Hepatocyte (in vitro differentiated cells): ENCODE results near the gene SLC9A1. TPM values are rescaled to one million over a fixed set of nuclear protein-coding genes. Genes with fewer than 3 reads are reported as not detected.
A peak's percentile ranks its signal among the peaks of the same experiment; 100 is the strongest.

Experiments used
- DNase-seq: peaks from one replicate; pipeline ENCODE4 v3.0.0-alpha.2; 2016; ENCODE audit warnings: low spot score
- H2AFZ ChIP-seq: fragments of 200-600 bp; sonication (generic); 2 replicates; pipeline ENCODE4 v1.6.0; 2016; ENCODE audit warnings: antibody characterized with exemption, mild to moderate bottlenecking
- H3K27ac ChIP-seq: fragments of 200-600 bp; sonication (generic); 2 replicates; pipeline ENCODE4 v1.5.1; 2016; ENCODE audit warnings: mild to moderate bottlenecking
- H3K27me3 ChIP-seq: fragments of 200-600 bp; sonication (generic); 2 replicates; pipeline ENCODE4 v1.6.1; 2016
- H3K36me3 ChIP-seq: fragments of 200-600 bp; sonication (generic); replicated peaks from 2 replicates; pipeline ENCODE4 v1.5.1; 2016; ENCODE audit warnings: low read depth; ENCODE audit not compliant: insufficient read depth
- H3K4me1 ChIP-seq: fragments of 200-600 bp; sonication (generic); 2 replicates; pipeline ENCODE4 v1.5.1; 2016; ENCODE audit warnings: mild to moderate bottlenecking, moderate library complexity; ENCODE audit not compliant: insufficient read depth
- H3K4me2 ChIP-seq: fragments of 200-600 bp; sonication (generic); 2 replicates; pipeline ENCODE4 v1.6.0; 2016
- H3K4me3 ChIP-seq: fragments of 200-600 bp; sonication (generic); 2 replicates; pipeline ENCODE4 v1.5.1; 2016; ENCODE audit warnings: mild to moderate bottlenecking
- H3K79me2 ChIP-seq: fragments of 200-600 bp; sonication (generic); 2 replicates; pipeline ENCODE4 v1.6.0; 2017; ENCODE audit warnings: mild to moderate bottlenecking
- H3K9me2 ChIP-seq: fragments of 200-600 bp; sonication (generic); replicated peaks from 2 replicates; pipeline ENCODE4 v1.6.0; 2017; ENCODE audit warnings: mild to moderate bottlenecking; ENCODE audit not compliant: insufficient read depth
- H3K9me3 ChIP-seq: fragments of 200-600 bp; sonication (generic); 2 replicates; pipeline ENCODE4 v1.5.1; 2016; ENCODE audit warnings: low read depth, mild to moderate bottlenecking
- H4K20me1 ChIP-seq: fragments of 200-600 bp; sonication (generic); 2 replicates; pipeline ENCODE4 v1.6.0; 2016; ENCODE audit warnings: mild to moderate bottlenecking; ENCODE audit not compliant: insufficient read depth, poor library complexity, severe bottlenecking
- EZH2 ChIP-seq: fragments of 200-600 bp; sonication (generic); IDR thresholded peaks from 2 replicates; pipeline ENCODE4 v1.6.1; 2016; ENCODE audit warnings: antibody characterized with exemption, mild to moderate bottlenecking, borderline replicate concordance
- EZH2phosphoT487 ChIP-seq: fragments of 200-600 bp; sonication (generic); IDR thresholded peaks from one replicate; pipeline ENCODE4 v1.6.1; 2018; ENCODE audit warnings: antibody characterized with exemption, mild to moderate bottlenecking, low read depth, moderate library complexity; ENCODE audit not compliant: unreplicated experiment, severe bottlenecking
- WGBS: methylation state at CpG from one replicate; pipeline ENCODE4 v1.1.6; 2016; ENCODE audit warnings: low lambda C conversion rate; ENCODE audit errors: missing lambda C conversion rate; 5-methylcytosine and 5-hydroxymethylcytosine counted together
- polyA plus RNA-seq: library from polyadenylated mRNA; unstranded; fragments of >200 nt; fragmentation: Nextera tagmentation; extraction: Ambion mirVana; gene quantifications from 2 replicates; pipeline ENCODE4 v1.2.1, GENCODE V29; 2016
- total RNA-seq: library from RNA; depleted of rRNA; stranded (reverse); fragments of >200 nt; gene quantifications from 2 replicates; pipeline ENCODE4 v1.2.3, GENCODE V29; 2014
- TF ChIP-seq, protein P1 (sequence below): fragments of 200-600 bp; sonication (generic); IDR thresholded peaks from 2 replicates; pipeline ENCODE4 v1.5.1; 2016; ENCODE audit warnings: antibody characterized with exemption, mild to moderate bottlenecking; ENCODE audit not compliant: poor library complexity

Gene SLC9A1
- 9.7 and 13.3 TPM in 2 replicates for total RNA-seq
- polyA plus RNA-seq: 29.8 and 31.3 TPM in 2 replicates

DNA sequence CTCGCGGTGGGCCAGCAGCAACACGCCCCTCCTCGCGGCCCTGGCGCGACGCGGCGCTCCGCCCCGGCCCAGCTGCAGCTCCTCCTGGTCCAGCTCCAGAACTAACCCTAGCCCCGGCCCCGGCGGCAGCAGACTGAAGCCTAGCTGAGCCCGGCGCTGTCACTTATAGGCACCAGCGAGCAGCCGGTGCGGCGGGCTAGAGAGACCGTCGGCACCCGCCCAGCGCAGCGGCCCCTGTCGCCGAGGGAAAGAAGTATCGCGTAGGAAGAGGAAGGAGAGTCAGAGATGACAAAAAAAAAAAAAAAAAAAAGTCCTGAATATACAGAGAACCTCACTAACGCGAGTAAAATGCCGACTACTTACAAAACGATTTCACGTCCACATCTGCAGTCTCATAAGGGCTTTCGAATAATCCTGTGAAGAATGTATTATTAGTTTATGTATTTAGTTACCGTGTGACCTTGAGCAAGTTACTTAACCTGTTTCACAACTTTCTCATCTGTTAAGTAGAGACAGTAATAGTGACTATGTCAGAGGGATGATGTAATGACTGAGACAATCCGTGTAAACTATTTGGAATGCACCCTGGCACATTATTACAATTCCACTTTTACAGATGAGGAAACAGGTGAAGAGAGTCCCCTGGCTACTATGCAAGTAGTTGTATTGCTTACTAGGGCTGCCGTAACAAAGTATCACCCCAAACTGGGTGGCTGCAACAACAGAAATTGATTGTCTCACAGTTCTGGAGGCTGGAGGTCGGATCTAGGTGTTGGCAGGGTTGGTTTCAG is at the start of gene SLC9A1:
Gene SLC9A1 (minus strand): TSS at position 135 of the 791 bp plus-strand sequence. CDS start 791 bp downstream, outside the sequence.
- Histone ChIP-seq H3K79me2 (peaks cover 45% of the 10 kb centered on the region), H3K27ac (peak within 1 kb of the TSS; percentile 82), H2AFZ (peak within 1 kb of the TSS; percentile 46), H3K4me2 (peak within 1 kb of the TSS; percentile 92), H3K9me3 (no peaks in the 10 kb centered on the region), H3K4me1 (peaks cover 36% of the 10 kb centered on the region), H4K20me1 (peaks cover 7% of the 10 kb centered on the region), H3K27me3 (no peaks in the 10 kb centered on the region), H3K36me3 (no peaks in the 10 kb centered on the region), H3K4me3 (peak within 1 kb of the TSS; percentile 66), H3K9me2 (no peaks in the 10 kb centered on the region)
- 5% methylated on average over 35 of the region's 40 CpGs for WGBS
- peak; percentile 96 for DNase-seq
- TF ChIP-seq, protein P1, sequence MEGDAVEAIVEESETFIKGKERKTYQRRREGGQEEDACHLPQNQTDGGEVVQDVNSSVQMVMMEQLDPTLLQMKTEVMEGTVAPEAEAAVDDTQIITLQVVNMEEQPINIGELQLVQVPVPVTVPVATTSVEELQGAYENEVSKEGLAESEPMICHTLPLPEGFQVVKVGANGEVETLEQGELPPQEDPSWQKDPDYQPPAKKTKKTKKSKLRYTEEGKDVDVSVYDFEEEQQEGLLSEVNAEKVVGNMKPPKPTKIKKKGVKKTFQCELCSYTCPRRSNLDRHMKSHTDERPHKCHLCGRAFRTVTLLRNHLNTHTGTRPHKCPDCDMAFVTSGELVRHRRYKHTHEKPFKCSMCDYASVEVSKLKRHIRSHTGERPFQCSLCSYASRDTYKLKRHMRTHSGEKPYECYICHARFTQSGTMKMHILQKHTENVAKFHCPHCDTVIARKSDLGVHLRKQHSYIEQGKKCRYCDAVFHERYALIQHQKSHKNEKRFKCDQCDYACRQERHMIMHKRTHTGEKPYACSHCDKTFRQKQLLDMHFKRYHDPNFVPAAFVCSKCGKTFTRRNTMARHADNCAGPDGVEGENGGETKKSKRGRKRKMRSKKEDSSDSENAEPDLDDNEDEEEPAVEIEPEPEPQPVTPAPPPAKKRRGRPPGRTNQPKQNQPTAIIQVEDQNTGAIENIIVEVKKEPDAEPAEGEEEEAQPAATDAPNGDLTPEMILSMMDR: peak; percentile 86
- TF ChIP-seq EZH2phosphoT487 (no peak), EZH2 (no peak)

DNA sequence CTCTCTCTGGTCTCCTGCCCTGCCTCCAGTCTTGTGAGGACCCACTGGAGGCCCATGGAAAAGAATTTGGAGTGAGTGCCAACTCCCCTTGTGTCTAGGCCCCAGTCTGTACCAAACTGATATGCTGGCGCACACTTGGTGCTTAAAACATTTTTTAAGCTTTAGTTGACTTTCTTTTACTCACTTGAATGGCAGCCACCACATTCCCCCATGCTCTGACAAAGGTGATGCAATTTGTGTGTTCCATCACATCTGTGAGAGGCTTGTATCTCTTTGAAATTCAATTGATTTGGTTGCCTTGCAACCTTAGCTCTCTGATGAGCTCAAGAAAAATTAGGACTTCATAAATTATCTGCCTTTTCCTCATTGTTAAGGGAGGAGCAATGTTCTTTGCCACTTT is 49.0 kb upstream of the SLC9A1 start:
- TF ChIP-seq, protein P1: no peak
- TF ChIP-seq EZH2phosphoT487: no peak
- no peak for TF ChIP-seq EZH2
- Histone ChIP-seq H3K9me3 (no peaks in the 10 kb centered on the region), H3K4me3 (no peak overlapping the region), H3K9me2 (no peaks in the 10 kb centered on the region), H3K27ac (no peak overlapping the region), H3K27me3 (no peaks in the 10 kb centered on the region), H3K79me2 (no peaks in the 10 kb centered on the region), H3K4me1 (no peaks in the 10 kb centered on the region), H3K36me3 (no peaks in the 10 kb centered on the region), H2AFZ (no peak overlapping the region), H4K20me1 (no peaks in the 10 kb centered on the region), H3K4me2 (no peak overlapping the region)
- DNase-seq: no peak
- WGBS: 92% methylated on average over 1 of the region's 1 CpG

DNA sequence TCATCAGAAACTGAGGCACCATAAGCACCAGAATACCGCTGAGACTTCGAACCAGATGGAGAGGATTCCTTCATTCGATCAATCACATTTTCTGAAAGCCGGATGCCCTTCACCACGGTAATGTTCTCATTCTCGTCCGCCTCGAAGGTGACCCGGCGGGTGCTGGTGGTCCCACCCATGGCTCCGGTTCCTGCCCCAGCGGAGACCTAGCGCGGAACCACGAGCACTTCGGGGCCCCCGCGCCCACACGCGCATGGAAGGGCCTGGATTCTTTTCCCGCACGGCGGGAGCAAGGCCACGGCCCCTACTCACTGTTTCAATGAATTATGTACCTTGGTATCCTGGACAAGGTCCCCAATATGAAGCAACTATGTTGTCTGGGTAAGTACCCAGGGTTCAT is 46.4 kb upstream of the SLC9A1 start:
- TF ChIP-seq EZH2 (no peak), EZH2phosphoT487 (no peak)
- TF ChIP-seq, protein P1: no peak
- no peak overlapping the region for H3K27ac ChIP-seq
- no peaks in the 10 kb centered on the region for H3K9me3 ChIP-seq
- no peaks in the 10 kb centered on the region for H3K4me1 ChIP-seq
- no peak overlapping the region for H3K4me2 ChIP-seq
- H3K79me2 ChIP-seq: no peaks in the 10 kb centered on the region
- WGBS: 97% methylated on average over 24 of the region's 24 CpGs
- H3K9me2 ChIP-seq: no peaks in the 10 kb centered on the region
- no peak for DNase-seq
- no peak overlapping the region for H2AFZ ChIP-seq
- no peaks in the 10 kb centered on the region for H3K36me3 ChIP-seq
- no peaks in the 10 kb centered on the region for H4K20me1 ChIP-seq
- H3K4me3 ChIP-seq: no peak overlapping the region
- H3K27me3 ChIP-seq: no peaks in the 10 kb centered on the region
